Measurements from ENCODE around the gene NLRC3. TPM values are rescaled to one million over a fixed set of nuclear protein-coding genes. Genes with fewer than 3 reads are reported as not detected.
"Not testable (repeated sequence)": the region's sequence is repeated elsewhere in the genome, so short reads cannot be mapped to it uniquely, and the experiment has no call there.

Gene NLRC3
- total RNA-seq, 3 donors from 2014 or later: 0.64 to 1.6 (median 1.3) TPM

GRCh38 chr16:3527216-3527829, 49.9 kb downstream of the NLRC3 start:
- peak; percentile 66 to 71 for DNase-seq (ENCODE audit: low spot score in 2 of 2)
- H3K27me3 ChIP-seq; H3K27ac ChIP-seq; H3K4me3 ChIP-seq; H3K36me3 ChIP-seq; H3K4me1 ChIP-seq; intact Hi-C loops (cut with DNase I; ENCODE audit: low total_unique reads); H3K9me3 ChIP-seq: not testable (repeated sequence)
- TF ChIP-seq, protein P1, sequence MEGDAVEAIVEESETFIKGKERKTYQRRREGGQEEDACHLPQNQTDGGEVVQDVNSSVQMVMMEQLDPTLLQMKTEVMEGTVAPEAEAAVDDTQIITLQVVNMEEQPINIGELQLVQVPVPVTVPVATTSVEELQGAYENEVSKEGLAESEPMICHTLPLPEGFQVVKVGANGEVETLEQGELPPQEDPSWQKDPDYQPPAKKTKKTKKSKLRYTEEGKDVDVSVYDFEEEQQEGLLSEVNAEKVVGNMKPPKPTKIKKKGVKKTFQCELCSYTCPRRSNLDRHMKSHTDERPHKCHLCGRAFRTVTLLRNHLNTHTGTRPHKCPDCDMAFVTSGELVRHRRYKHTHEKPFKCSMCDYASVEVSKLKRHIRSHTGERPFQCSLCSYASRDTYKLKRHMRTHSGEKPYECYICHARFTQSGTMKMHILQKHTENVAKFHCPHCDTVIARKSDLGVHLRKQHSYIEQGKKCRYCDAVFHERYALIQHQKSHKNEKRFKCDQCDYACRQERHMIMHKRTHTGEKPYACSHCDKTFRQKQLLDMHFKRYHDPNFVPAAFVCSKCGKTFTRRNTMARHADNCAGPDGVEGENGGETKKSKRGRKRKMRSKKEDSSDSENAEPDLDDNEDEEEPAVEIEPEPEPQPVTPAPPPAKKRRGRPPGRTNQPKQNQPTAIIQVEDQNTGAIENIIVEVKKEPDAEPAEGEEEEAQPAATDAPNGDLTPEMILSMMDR (IDR thresholded peaks at IDR 0.05): peak in 2 of 3 donors; percentile 38 to 56

DNA sequence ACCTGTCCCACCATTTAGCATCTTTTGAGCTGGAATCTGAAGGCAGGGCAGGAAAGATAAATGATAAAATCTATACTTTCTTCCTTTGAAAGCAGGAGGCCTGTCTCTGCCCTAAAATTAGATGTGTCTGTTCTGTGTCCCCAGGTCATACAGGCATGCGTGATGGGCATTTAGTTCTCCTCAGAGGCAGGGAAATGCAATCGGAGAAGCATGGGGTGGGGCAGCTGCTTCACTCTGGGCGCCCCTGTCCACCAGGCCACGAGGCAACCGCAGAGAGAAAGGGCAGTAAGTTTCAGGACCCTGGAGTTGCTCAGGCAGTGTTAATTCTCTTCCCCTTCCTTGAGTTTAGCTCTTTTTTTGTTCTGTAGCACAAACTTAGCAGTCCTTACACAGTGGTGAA, 51.3 kb downstream of the NLRC3 start:
- no peak for TF ChIP-seq POLR2A (IDR thresholded peaks at IDR 0.05)
- no peak for TF ChIP-seq POLR2AphosphoS5 (IDR thresholded peaks at IDR 0.05)
- TF ChIP-seq, protein P1 (IDR thresholded peaks at IDR 0.05): no peak
- Histone ChIP-seq H3K4me1 (no peaks in the 10 kb centered on the region), H3K4me3 (no peak overlapping the region), H3K9me3 (no peaks in the 10 kb centered on the region), H3K27me3 (no peaks in the 10 kb centered on the region), H3K36me3 (no peaks in the 10 kb centered on the region), H3K27ac (no peak overlapping the region)
- DNase-seq (ENCODE audit: low spot score in 2 of 2): peak in 1 of 2 donors; percentile 35
- intact Hi-C loops (cut with DNase I; ENCODE audit: low total_unique reads): no loop called here

DNA sequence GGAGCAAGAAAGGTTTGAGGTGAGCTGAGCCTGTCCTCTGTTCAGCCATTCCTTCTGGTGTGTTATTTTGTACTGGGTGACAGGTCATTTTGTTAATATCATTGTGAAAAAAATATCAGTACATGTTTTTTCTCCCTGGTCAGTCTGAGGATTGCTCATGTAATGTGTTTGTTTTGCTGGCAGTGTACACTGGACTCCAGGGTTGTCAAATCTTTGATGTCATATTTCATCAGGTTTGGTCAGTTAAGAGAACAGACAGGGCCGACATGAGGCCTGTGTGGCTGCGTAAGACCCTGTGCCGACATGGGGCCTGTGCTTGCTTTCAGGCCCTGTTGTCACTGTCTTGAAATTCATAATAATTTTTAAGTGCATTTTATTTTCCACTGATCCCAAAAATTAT, 53.9 kb downstream of the NLRC3 start:
- intact Hi-C loops (cut with DNase I; ENCODE audit: low total_unique reads): loop anchor here (2.0 kb wide), 1 partner anchor 42 kb away; no protein-coding TSS in a partner anchor
- no peak overlapping the region for H3K27ac ChIP-seq
- no peaks in the 10 kb centered on the region for H3K36me3 ChIP-seq
- no peak for DNase-seq (ENCODE audit: low spot score in 2 of 2)
- H3K4me1 ChIP-seq: no peaks in the 10 kb centered on the region
- no peak overlapping the region for H3K4me3 ChIP-seq
- TF ChIP-seq, protein P1 (IDR thresholded peaks at IDR 0.05): no peak
- no peak for TF ChIP-seq POLR2A (IDR thresholded peaks at IDR 0.05)
- no peak for TF ChIP-seq POLR2AphosphoS5 (IDR thresholded peaks at IDR 0.05)
- no peaks in the 10 kb centered on the region for H3K9me3 ChIP-seq
- no peaks in the 10 kb centered on the region for H3K27me3 ChIP-seq

- Histone ChIP-seq H3K4me1 (no peaks in the 10 kb centered on the region), H3K27ac (no peak overlapping the region), H3K4me3 (no peak overlapping the region), H3K9me3 (no peaks in the 10 kb centered on the region), H3K36me3 (no peaks in the 10 kb centered on the region), H3K27me3 (no peaks in the 10 kb centered on the region)
- intact Hi-C loops (cut with DNase I; ENCODE audit: low total_unique reads): no loop called here
- TF ChIP-seq, protein P1 (IDR thresholded peaks at IDR 0.05): no peak
- TF ChIP-seq POLR2A (IDR thresholded peaks at IDR 0.05): no peak
- TF ChIP-seq POLR2AphosphoS5 (IDR thresholded peaks at IDR 0.05): no peak
- peak in 1 of 2 donors; percentile 10 for DNase-seq (ENCODE audit: low spot score in 2 of 2)
Measured at GRCh38 chr16:3520841-3521240, 56.4 kb downstream of the NLRC3 start.

DNA sequence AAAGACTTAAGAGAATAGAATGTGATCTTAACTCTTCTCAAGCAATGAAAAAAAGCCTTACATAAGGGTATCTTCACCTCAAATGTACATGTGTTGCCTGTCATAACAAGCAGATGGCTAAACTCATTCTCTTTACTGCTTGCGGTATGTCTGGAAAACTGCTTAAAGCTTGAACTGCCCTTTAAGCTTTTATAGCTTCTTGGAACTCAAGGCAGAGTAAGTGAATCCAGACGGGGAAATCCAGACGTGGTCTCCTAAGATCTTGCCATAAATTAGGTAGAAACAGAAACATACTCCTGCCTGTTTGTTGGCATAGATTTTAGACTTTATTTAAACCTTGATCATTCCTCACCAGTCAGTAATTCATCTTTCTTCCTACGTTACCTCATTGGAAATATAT, 56.8 kb downstream of the NLRC3 start:
- Histone ChIP-seq H3K4me3 (no peak overlapping the region), H3K36me3 (no peaks in the 10 kb centered on the region), H3K27ac (no peak overlapping the region), H3K4me1 (no peaks in the 10 kb centered on the region), H3K27me3 (no peaks in the 10 kb centered on the region), H3K9me3 (no peaks in the 10 kb centered on the region)
- intact Hi-C loops (cut with DNase I; ENCODE audit: low total_unique reads): no loop called here
- TF ChIP-seq POLR2A (IDR thresholded peaks at IDR 0.05): no peak
- TF ChIP-seq, protein P1 (IDR thresholded peaks at IDR 0.05): no peak
- no peak for TF ChIP-seq POLR2AphosphoS5 (IDR thresholded peaks at IDR 0.05)
- DNase-seq (ENCODE audit: low spot score in 2 of 2): no peak

Data from breast epithelium (tissue), 4 donors.